Measurements from ENCODE around the gene ITGB4. TPM values are rescaled to one million over a fixed set of nuclear protein-coding genes. Genes with fewer than 3 reads are reported as not detected.

The ITGB4 gene
- total RNA-seq = under 0.01 and 0.60 TPM in 2 replicates

DNA sequence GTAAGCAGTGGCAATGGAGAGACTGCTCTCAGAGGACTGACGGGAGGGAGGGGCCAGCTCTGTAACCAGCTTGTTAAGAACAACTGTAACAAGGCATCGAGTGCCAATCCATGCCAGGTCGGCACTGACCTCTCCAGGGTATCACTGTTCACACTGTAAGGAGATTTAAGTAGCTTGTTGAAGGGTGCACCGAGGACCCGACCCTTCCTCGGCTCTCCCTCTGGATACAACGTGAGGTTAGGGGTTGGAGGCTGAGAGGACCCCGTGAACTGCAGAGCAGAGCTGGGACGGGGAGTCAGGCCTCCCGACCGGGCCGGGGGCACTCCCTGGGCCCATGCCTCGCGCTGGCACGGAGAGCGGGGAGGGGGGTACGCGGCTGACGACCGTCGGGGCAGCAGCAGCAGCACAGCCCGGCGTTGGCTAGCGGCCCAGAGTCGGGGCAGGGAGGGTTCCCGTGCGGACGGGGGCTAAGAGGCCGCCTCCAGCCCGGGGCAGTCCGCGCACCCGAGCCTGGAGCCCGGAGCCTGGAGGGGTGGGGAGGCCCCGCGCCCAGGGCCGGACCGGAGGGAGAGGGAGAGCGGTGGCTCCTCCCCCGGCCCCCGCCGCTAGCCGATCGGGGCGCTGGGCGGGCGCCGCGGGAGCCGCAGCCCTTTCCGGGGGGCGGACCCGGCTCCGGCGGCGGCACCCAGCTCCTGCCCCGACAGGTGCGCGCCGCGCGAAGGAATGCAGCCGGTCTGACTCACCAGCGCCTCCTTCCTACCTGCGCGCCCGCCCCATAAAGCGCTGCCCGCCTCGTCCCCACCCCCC, at the start of gene ITGB4:
ITGB4 (plus strand) TSS at position 804 of the 807 bp plus-strand sequence. CDS start 3,245 bp downstream, outside the sequence.

DNA sequence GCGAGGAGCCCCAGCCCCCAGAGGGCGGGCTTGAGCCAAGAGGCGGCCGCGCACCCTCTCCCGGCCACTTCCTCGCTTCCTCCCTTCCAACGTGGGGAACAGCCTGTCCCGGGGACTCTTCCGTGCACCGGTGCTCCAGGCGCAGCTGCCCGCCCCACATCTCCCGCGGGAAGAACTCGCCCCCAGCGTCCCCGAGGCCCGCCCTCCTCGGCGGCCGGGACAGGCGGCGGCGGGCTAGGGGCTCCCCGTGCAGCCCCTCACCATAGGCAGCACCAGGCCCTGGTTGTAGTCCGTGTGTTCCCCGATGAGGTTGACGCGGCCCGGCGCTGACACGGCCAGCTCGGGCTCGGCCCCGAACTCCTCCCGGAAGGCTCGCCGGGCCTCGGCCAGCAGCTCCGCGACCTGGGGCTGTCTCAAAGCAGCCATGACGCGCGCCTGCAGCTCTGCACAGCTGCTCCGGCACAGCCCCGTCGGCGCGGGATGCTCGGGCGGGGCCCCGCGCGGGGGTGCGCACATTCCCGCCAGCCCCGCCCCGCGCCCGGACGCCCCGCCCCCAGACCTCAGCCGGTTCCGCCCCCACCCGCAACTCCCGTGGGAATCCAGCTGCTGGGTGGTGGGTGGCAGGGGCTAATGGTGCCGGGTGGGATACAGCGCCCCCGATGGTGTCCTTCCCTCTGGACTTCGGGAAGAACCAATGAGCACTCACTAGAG, 43.6 kb downstream of the ITGB4 start, which contains the start of gene GALK1:
GALK1 (minus strand) TSS at position 482 of the 711 bp plus-strand sequence; CDS start at position 426, 56 bp downstream.

DNA sequence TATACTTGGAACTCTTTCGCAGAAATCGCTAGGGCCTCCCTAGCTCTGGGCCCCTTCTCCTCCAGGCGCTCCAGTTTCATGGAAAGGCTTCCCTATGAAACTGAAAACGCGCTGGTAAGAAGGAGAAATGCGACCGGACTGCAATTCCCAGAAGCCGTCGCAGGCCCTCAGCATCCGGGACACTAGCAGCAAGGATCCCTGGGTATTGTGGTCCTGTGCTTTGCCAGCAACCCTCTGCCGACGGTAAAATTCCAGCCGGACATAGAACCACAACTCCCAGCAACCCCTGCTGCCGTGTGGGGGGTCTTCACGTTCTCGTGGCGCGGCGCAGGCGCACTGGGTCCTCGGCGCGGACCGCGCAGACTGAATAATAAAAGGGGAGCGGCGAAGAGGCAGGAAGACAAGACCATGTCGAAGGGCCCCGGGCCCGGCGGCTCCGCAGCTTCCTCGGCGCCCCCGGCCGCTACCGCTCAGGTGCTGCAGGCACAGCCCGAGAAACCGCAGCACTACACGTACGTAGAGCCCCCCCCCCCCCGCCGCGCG, 63.3 kb downstream of the ITGB4 start, which contains the start of gene UNK:
UNK (plus strand) TSS at position 334 of the 543 bp plus-strand sequence; CDS start at position 409, 75 bp downstream.

Other genes with a start within 250 kb of the ITGB4 start
- gene CASKIN2, start 205.9 kb upstream of the ITGB4 start, total RNA-seq = 3.8 and 4.9 TPM in 2 replicates
- 5.9 and 8.2 TPM in 2 replicates for gene TSEN54, start 204.9 kb upstream of the ITGB4 start, total RNA-seq
- gene LLGL2, start 195.8 kb upstream of the ITGB4 start, total RNA-seq = 0.47 and 0.52 TPM in 2 replicates
- 3.9 and 13.5 TPM in 2 replicates for gene MYO15B, start 133.7 kb upstream of the ITGB4 start, total RNA-seq
- gene SMIM5, start 88.0 kb upstream of the ITGB4 start, total RNA-seq = not detected in 2 replicates
- 20.8 and 23.8 TPM in 2 replicates for gene RECQL5, start 54.3 kb upstream of the ITGB4 start, total RNA-seq
- 52.6 and 53.8 TPM in 2 replicates for gene SAP30BP, start 54.1 kb upstream of the ITGB4 start, total RNA-seq
- 35.4 and 54.4 TPM in 2 replicates for gene GALK1, start 43.7 kb downstream of the ITGB4 start, total RNA-seq
- gene UNK, start 63.3 kb downstream of the ITGB4 start, total RNA-seq = 11.4 and 12.3 TPM in 2 replicates
- 1.6 and 2.5 TPM in 2 replicates for gene UNC13D, start 122.9 kb downstream of the ITGB4 start, total RNA-seq
- gene WBP2, start 133.9 kb downstream of the ITGB4 start, total RNA-seq = 22.7 and 36.3 TPM in 2 replicates
- gene TRIM47, start 157.1 kb downstream of the ITGB4 start, total RNA-seq = 8.4 and 23.0 TPM in 2 replicates
- gene TRIM65, start 175.5 kb downstream of the ITGB4 start, total RNA-seq = 8.7 and 12.3 TPM in 2 replicates
- gene MRPL38, start 183.4 kb downstream of the ITGB4 start, total RNA-seq = 21.5 and 26.8 TPM in 2 replicates
- gene FBF1, start 219.6 kb downstream of the ITGB4 start, total RNA-seq = 9.8 and 16.6 TPM in 2 replicates

Data from bronchial smooth muscle cell (primary cell).